Measurements from ENCODE around the gene ADCY2. TPM values are rescaled to one million over a fixed set of nuclear protein-coding genes. Genes with fewer than 3 reads are reported as not detected.
A peak's percentile ranks its signal among the peaks of the same experiment; 100 is the strongest.

Gene ADCY2
- total RNA-seq, 8 experiments from 2014 or later = 0.09 to 83.3 (median 8.9) TPM

GRCh38 chr5:7868773-7869473 lies 473.0 kb downstream of the ADCY2 start, which contains the start of the genes FASTKD3 and MTRR:
Gene FASTKD3 (minus strand): TSS chr5:7869031. CDS start chr5:7868083, 948 bp downstream.
Gene MTRR (plus strand): TSS chr5:7869148. CDS start chr5:7870795, 1,647 bp downstream.
- in situ Hi-C loops (cut with MboI; ENCODE audit: low pct_unique_long_range_greater_than_20kb in 2 of 9, low sequenced_read_pairs in 9 of 9, unreplicated experiment in 9 of 9) = loop anchor here in 2 of 9 experiments (25.0 kb wide), 2 partner anchors 607 to 1082 kb away; no protein-coding TSS in a partner anchor
- ATAC-seq (replicated peaks in 6 of 8) = peak; percentile 93 to 100 (median 99)
- Histone ChIP-seq H3K4me3 (peak within 1 kb of the TSS; percentile 84 to 100 (median 96)), H3K4me1 (replicated peaks in 1 of 2) (peaks cover 11 to 19% of the 10 kb centered on the region in 2 donors), H3K27ac (peak within 1 kb of the TSS; percentile 55 to 71)
- 0 to 3% (median 0%) methylated on average over 1 to 23 of the region's 83 CpGs; no CpG with 5 or more reads in 4 of the 10 experiments for WGBS, 10 experiments

GRCh38 chr5:7869474-7870136 lies 473.7 kb downstream of the ADCY2 start:
- Histone ChIP-seq H3K27ac (peak overlapping the region; percentile 55 to 71), H3K4me1 (replicated peaks in 1 of 2) (peaks cover 11 to 19% of the 10 kb centered on the region in 2 donors), H3K4me3 (peak overlapping the region; percentile 84 to 100 (median 96))
- ATAC-seq (replicated peaks in 6 of 8) = peak in 4 of 8 experiments; percentile 23 to 39 (median 36)
- in situ Hi-C loops (cut with MboI; ENCODE audit: low pct_unique_long_range_greater_than_20kb in 2 of 9, low sequenced_read_pairs in 9 of 9, unreplicated experiment in 9 of 9) = loop anchor here in 2 of 9 experiments (25.0 kb wide), 2 partner anchors 607 to 1082 kb away; no protein-coding TSS in a partner anchor
- WGBS, 10 experiments = 0 to 11% (median 7%) methylated on average over 3 to 10 of the region's 41 CpGs

GRCh38 chr5:7871653-7872052 lies 475.7 kb downstream of the ADCY2 start:
- 60 to 100% (median 100%) methylated on average over 1 to 2 of the region's 2 CpGs; no CpG with 5 or more reads in 5 of the 10 experiments for WGBS, 10 experiments
- Histone ChIP-seq H3K4me1 (replicated peaks in 1 of 2) (peaks cover 11 to 19% of the 10 kb centered on the region in 2 donors), H3K4me3 (no peak overlapping the region), H3K27ac (no peak overlapping the region)
- ATAC-seq (replicated peaks in 6 of 8) = no peak
- in situ Hi-C loops (cut with MboI; ENCODE audit: low pct_unique_long_range_greater_than_20kb in 2 of 9, low sequenced_read_pairs in 9 of 9, unreplicated experiment in 9 of 9) = loop anchor here in 2 of 9 experiments (25.0 kb wide), 2 partner anchors 609 to 1084 kb away; no protein-coding TSS in a partner anchor

GRCh38 chr5:7872517-7873130 lies 476.7 kb downstream of the ADCY2 start:
- Histone ChIP-seq H3K27ac (no peak overlapping the region), H3K4me1 (replicated peaks in 1 of 2) (peaks cover 9 to 15% of the 10 kb centered on the region in 2 donors), H3K4me3 (no peak overlapping the region)
- peak in 2 of 8 experiments; percentile 20 to 47 for ATAC-seq (replicated peaks in 6 of 8)
- in situ Hi-C loops (cut with MboI; ENCODE audit: low pct_unique_long_range_greater_than_20kb in 2 of 9, low sequenced_read_pairs in 9 of 9, unreplicated experiment in 9 of 9) = loop anchor here in 2 of 9 experiments (25.0 kb wide), 2 partner anchors 610 to 1085 kb away; no protein-coding TSS in a partner anchor
- WGBS, 10 experiments = 48 to 89% (median 75%) methylated on average over 2 to 4 of the region's 4 CpGs; no CpG with 5 or more reads in 1 of the 10 experiments

GRCh38 chr5:7873216-7873615 lies 477.3 kb downstream of the ADCY2 start:
- WGBS, 10 experiments = 79 to 100% (median 96%) methylated on average over 1 to 9 of the region's 9 CpGs
- in situ Hi-C loops (cut with MboI; ENCODE audit: low pct_unique_long_range_greater_than_20kb in 2 of 9, low sequenced_read_pairs in 9 of 9, unreplicated experiment in 9 of 9) = loop anchor here in 2 of 9 experiments (25.0 kb wide), 2 partner anchors 611 to 1086 kb away; no protein-coding TSS in a partner anchor
- peaks cover 7 to 11% of the 10 kb centered on the region in 2 donors for H3K4me1 ChIP-seq (replicated peaks in 1 of 2)
- H3K27ac ChIP-seq = no peak overlapping the region
- H3K4me3 ChIP-seq = no peak overlapping the region
- no peak for ATAC-seq (replicated peaks in 6 of 8)

GRCh38 chr5:7874639-7875038 lies 478.7 kb downstream of the ADCY2 start:
- in situ Hi-C loops (cut with MboI; ENCODE audit: low pct_unique_long_range_greater_than_20kb in 2 of 9, low sequenced_read_pairs in 9 of 9, unreplicated experiment in 9 of 9) = loop anchor here in 2 of 9 experiments (25.0 kb wide), 3 partner anchors 612 to 1338 kb away; no protein-coding TSS in a partner anchor
- WGBS, 10 experiments = 67 to 100% (median 100%) methylated on average over 1 to 2 of the region's 2 CpGs; no CpG with 5 or more reads in 1 of the 10 experiments
- Histone ChIP-seq H3K4me3 (no peak overlapping the region), H3K27ac (no peak overlapping the region), H3K4me1 (replicated peaks in 1 of 2) (peaks cover 7 to 11% of the 10 kb centered on the region in 2 donors)
- ATAC-seq (replicated peaks in 6 of 8) = no peak

- WGBS, 10 experiments = 72 to 100% (median 93%) methylated on average over 1 to 4 of the region's 4 CpGs; no CpG with 5 or more reads in 1 of the 10 experiments
- H3K27ac ChIP-seq = no peak overlapping the region
- H3K4me1 ChIP-seq (replicated peaks in 1 of 2) = peaks cover 6 to 7% of the 10 kb centered on the region in 2 donors
- no peak overlapping the region for H3K4me3 ChIP-seq
- no peak for ATAC-seq (replicated peaks in 6 of 8)
- in situ Hi-C loops (cut with MboI; ENCODE audit: low pct_unique_long_range_greater_than_20kb in 2 of 9, low sequenced_read_pairs in 9 of 9, unreplicated experiment in 9 of 9) = loop anchor here in 1 of 9 experiments (25.0 kb wide), 1 partner anchor 1337 kb away; no protein-coding TSS in a partner anchor
These were observed 479.2 kb downstream of the ADCY2 start for GRCh38 chr5:7875151-7875550.

- Histone ChIP-seq H3K27ac (no peak overlapping the region), H3K4me1 (replicated peaks in 1 of 2) (no peaks in the 10 kb centered on the region), H3K4me3 (no peak overlapping the region)
- peak in 6 of 8 experiments; percentile 23 to 84 (median 48) for ATAC-seq (replicated peaks in 6 of 8)
- in situ Hi-C loops (cut with MboI; ENCODE audit: low pct_unique_long_range_greater_than_20kb in 2 of 9, low sequenced_read_pairs in 9 of 9, unreplicated experiment in 9 of 9) = loop anchor here in 1 of 9 experiments (25.0 kb wide), 1 partner anchor 1335 kb away; no protein-coding TSS in a partner anchor
- 0 to 89% (median 62%) methylated on average over 1 to 3 of the region's 3 CpGs; no CpG with 5 or more reads in 2 of the 10 experiments for WGBS, 10 experiments
These were observed 480.9 kb downstream of the ADCY2 start for GRCh38 chr5:7876867-7877266.

- Histone ChIP-seq H3K4me3 (no peak overlapping the region), H3K27ac (no peak overlapping the region), H3K4me1 (replicated peaks in 1 of 2) (no peaks in the 10 kb centered on the region)
- no peak for ATAC-seq (replicated peaks in 6 of 8)
- WGBS, 10 experiments = 67 to 100% (median 86%) methylated on average over 1 to 9 of the region's 9 CpGs; no CpG with 5 or more reads in 2 of the 10 experiments
- in situ Hi-C loops (cut with MboI; ENCODE audit: low pct_unique_long_range_greater_than_20kb in 2 of 9, low sequenced_read_pairs in 9 of 9, unreplicated experiment in 9 of 9) = loop anchor here in 1 of 9 experiments (25.0 kb wide), 1 partner anchor 1334 kb away; no protein-coding TSS in a partner anchor
These were observed 481.9 kb downstream of the ADCY2 start for GRCh38 chr5:7877851-7878250.

GRCh38 chr5:7878381-7878873 lies 482.5 kb downstream of the ADCY2 start:
- Histone ChIP-seq H3K4me1 (replicated peaks in 1 of 2) (no peaks in the 10 kb centered on the region), H3K4me3 (no peak overlapping the region), H3K27ac (no peak overlapping the region)
- in situ Hi-C loops (cut with MboI; ENCODE audit: low pct_unique_long_range_greater_than_20kb in 2 of 9, low sequenced_read_pairs in 9 of 9, unreplicated experiment in 9 of 9) = loop anchor here in 1 of 9 experiments (25.0 kb wide), 1 partner anchor 1334 kb away; no protein-coding TSS in a partner anchor
- ATAC-seq (replicated peaks in 6 of 8) = peak in 2 of 8 experiments; percentile 8 to 25
